Left lung (tissue), 10 donors: ENCODE data around the gene CPLX1. TPM values are rescaled to one million over a fixed set of nuclear protein-coding genes. Genes with fewer than 3 reads are reported as not detected.
A peak's percentile ranks its signal among the peaks of the same experiment; 100 is the strongest.
"Not testable (repeated sequence)": the region's sequence is repeated elsewhere in the genome, so short reads cannot be mapped to it uniquely, and the experiment has no call there.

Experiments used
- ATAC-seq: fragments of 200-7000 bp; cut with Tn5 transposase; one replicate; pipeline ENCODE4 v1.9.1; 2020; ENCODE audit warnings: moderate library complexity
- DNase-seq, 4 donors: peaks; one replicate each; pipeline ENCODE4 v3.0.0-alpha.2; 2013 to 2020
- H3K27ac ChIP-seq, 2 donors: fragments of 200-600 bp; sonication (generic) in 1 of 2; one replicate each; pipeline versions ENCODE4 v1.5.0 to v1.8.0; 2020 to 2021
- H3K27me3 ChIP-seq, 2 donors: fragments of 200-600 bp; sonication (generic) in 1 of 2; one replicate each; pipeline versions ENCODE4 v1.5.0 to v1.8.0; 2020 to 2021
- H3K36me3 ChIP-seq, 2 donors: fragments of 200-600 bp; sonication (generic) in 1 of 2; one replicate each; pipeline versions ENCODE4 v1.5.0 to v1.8.0; 2020 to 2021
- H3K4me1 ChIP-seq, 2 donors: fragments of 200-600 bp; one replicate each; pipeline ENCODE4 v1.8.0; 2021
- H3K4me3 ChIP-seq, 2 donors: fragments of 200-600 bp; sonication (generic) in 1 of 2; one replicate each; pipeline versions ENCODE4 v1.5.0 to v1.8.0; 2020 to 2021; ENCODE audit warnings: mild to moderate bottlenecking in 1 of 2
- H3K9me3 ChIP-seq, 2 donors: fragments of 200-600 bp; sonication (generic) in 1 of 2; one replicate each; pipeline versions ENCODE4 v1.5.0 to v1.8.0; 2020 to 2021
- CTCF ChIP-seq, 2 donors: fragments of 200-600 bp; sonication (generic) in 1 of 2; IDR thresholded peaks; one replicate each; pipeline versions ENCODE4 v1.5.0 to v1.8.0; 2021; ENCODE audit warnings: antibody characterized with exemption in 2 of 2
- intact Hi-C, 2 donors: fragments of 100-400 bp; cut with DNase I; formaldehyde crosslinking; loops; one replicate each; pipeline versions ENCODE4 v1.11.2 to v1.14.2; 2022
- polyA plus RNA-seq, 6 donors: library from polyadenylated mRNA; unstranded; fragments of 120-200 nt; gene quantifications; one replicate each; pipeline ENCODE4 v1.2.1, GENCODE V29; 2013; ENCODE audit not compliant: insufficient read length in 6 of 6
- total RNA-seq, 2 donors: library from RNA; stranded (reverse); fragmentation: NEBNext Ultra II Directional; extraction: Animal tissue kit (Norgen Biotek cat#: 25700); gene quantifications; one replicate each; pipeline ENCODE4 v1.2.1, GENCODE V29; 2021
- donor health status: DM: no; HTN: yes; CAD: no.
- donor health status: DM: no; HTN: no; CAD: no.

The CPLX1 gene
- total and polyA plus RNA-seq, 8 donors = 0.98 to 3.2 (median 1.5) TPM

GRCh38 chr4:785332-786073, 40.4 kb downstream of the CPLX1 start:
- H3K9me3 ChIP-seq = no peaks in the 10 kb centered on the region
- H3K36me3 ChIP-seq = no peaks in the 10 kb centered on the region
- no peak overlapping the region for H3K27ac ChIP-seq
- H3K4me1 ChIP-seq = peaks cover 16 to 45% of the 10 kb centered on the region in 2 donors
- peak in 1 of 4 donors; percentile 73 for DNase-seq
- intact Hi-C loops = no loop called here
- H3K4me3 ChIP-seq = peak overlapping the region; percentile 11 to 28
- peaks cover 32 to 65% of the 10 kb centered on the region in 2 donors for H3K27me3 ChIP-seq
- ATAC-seq = no peak
- TF ChIP-seq CTCF (IDR thresholded peaks at IDR 0.05) = no peak

- intact Hi-C loops = no loop called here
- peak in 1 of 4 donors; percentile 69 for DNase-seq
- Histone ChIP-seq H3K4me3 (no peak overlapping the region), H3K4me1 (peaks cover 23 to 54% of the 10 kb centered on the region in 2 donors), H3K27ac (no peak overlapping the region), H3K9me3 (no peaks in the 10 kb centered on the region), H3K36me3 (peaks cover 0 to 5% of the 10 kb centered on the region in 2 donors), H3K27me3 (peaks cover 32 to 56% of the 10 kb centered on the region in 2 donors)
- TF ChIP-seq CTCF (IDR thresholded peaks at IDR 0.05) = no peak
- ATAC-seq = no peak
Observed at GRCh38 chr4:784401-785331, 41.3 kb downstream of the CPLX1 start.

DNA sequence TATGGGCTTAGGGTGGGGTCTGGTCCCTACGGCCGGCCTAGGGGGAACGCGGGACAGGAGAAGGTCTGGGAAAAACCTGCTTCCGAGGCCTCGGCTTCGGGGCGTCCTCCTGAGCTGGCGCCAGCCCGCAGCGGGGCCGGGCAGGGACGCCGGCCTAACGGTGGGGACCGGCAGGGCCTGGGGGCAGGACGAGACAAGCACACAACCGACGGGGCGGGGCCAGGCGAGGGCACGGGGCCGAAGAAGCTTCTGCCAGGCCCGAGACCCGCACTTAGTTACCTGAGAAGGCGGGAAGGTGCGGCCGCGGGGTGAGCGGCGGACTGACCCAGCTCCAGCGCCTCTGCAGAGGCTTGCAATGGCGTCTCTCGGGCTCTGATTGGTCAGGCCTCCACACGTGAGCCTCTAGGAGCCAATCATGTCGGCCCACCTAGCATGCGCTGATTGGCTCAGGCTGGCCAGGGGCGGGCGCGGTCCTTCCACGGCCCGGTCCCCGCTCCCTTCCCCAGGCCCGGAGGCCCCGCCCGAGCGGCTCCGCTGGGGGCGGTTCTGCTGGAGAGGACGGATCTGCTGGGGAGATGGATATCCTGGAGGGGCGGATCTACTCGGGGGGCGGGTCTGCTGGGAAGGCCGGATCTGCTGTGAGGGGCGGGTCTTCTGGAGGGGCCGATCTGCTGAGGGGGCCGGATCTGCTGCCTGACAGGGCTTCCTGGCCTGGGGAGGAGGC, 44.3 kb downstream of the CPLX1 start:
- intact Hi-C loops = no loop called here
- peak; percentile 97 for ATAC-seq
- peak overlapping the region; percentile 100 for H3K4me3 ChIP-seq
- H3K4me1 ChIP-seq = peaks cover 26 to 66% of the 10 kb centered on the region in 2 donors
- DNase-seq = peak; percentile 99 to 100 (median 99)
- peaks cover 22 to 26% of the 10 kb centered on the region in 2 donors for H3K27me3 ChIP-seq
- H3K9me3 ChIP-seq = no peaks in the 10 kb centered on the region
- H3K27ac ChIP-seq = peak overlapping the region; percentile 88 to 93
- H3K36me3 ChIP-seq = peaks cover 0 to 34% of the 10 kb centered on the region in 2 donors
- TF ChIP-seq CTCF (IDR thresholded peaks at IDR 0.05) = no peak

GRCh38 chr4:780716-781492, 45.0 kb downstream of the CPLX1 start:
- H3K36me3 ChIP-seq = peaks cover 0 to 42% of the 10 kb centered on the region in 2 donors
- ATAC-seq = peak; percentile 1
- peaks cover 23 to 65% of the 10 kb centered on the region in 2 donors for H3K4me1 ChIP-seq
- intact Hi-C loops = no loop called here
- no peak for TF ChIP-seq CTCF (IDR thresholded peaks at IDR 0.05)
- H3K27ac ChIP-seq = peak overlapping the region; percentile 84 to 93
- DNase-seq = no peak
- H3K4me3 ChIP-seq = peak overlapping the region; percentile 100
- H3K9me3 ChIP-seq = no peaks in the 10 kb centered on the region
- H3K27me3 ChIP-seq = peaks cover 15 to 19% of the 10 kb centered on the region in 2 donors

DNA sequence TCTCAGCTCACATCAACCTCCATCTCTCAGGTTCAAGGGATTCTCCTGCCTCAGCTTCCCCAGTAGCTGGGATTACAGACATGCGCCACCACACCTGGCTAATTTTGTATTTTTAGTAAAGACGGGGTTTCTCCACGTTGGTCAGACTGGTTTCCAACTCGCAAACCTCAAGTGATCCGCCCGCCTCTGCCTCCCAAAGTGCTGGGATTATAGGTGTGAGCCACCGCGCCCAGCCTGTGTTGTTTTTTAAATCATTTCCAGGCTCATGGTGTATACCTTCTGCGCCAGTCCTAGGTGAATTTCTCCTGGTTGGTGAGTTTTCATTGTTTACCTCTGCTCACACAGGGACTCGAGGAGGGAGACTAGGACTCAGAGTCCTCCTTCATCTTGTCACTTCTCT, 45.7 kb downstream of the CPLX1 start:
- peak in 1 of 4 donors; percentile 57 for DNase-seq
- peaks cover 8 to 12% of the 10 kb centered on the region in 2 donors for H3K27me3 ChIP-seq
- H3K27ac ChIP-seq, H3K9me3 ChIP-seq, intact Hi-C loops, ATAC-seq: not testable (repeated sequence)
- peaks cover 0 to 48% of the 10 kb centered on the region in 2 donors for H3K36me3 ChIP-seq
- peak overlapping the region; percentile 100 for H3K4me3 ChIP-seq
- H3K4me1 ChIP-seq = peaks cover 18 to 63% of the 10 kb centered on the region in 2 donors
